Activated naive CD4-positive, alpha-beta T cell treated with anti-CD3 and anti-CD28 coated beads for 36 hours (primary cell): ENCODE measurements around the gene GBF1. TPM values are rescaled to one million over a fixed set of nuclear protein-coding genes. Genes with fewer than 3 reads are reported as not detected.

Experiments
- CTCF ChIA-PET: fragments of 350-600 bp; sonication (Branson Sonifier 250); formaldehyde crosslinking; loops from one replicate; lab custom pipeline; 2021; ENCODE audit warnings: antibody characterized with exemption; lab: Charles Lee
- DNase-seq: peaks from one replicate; pipeline ENCODE4 v3.0.0-alpha.2; 2020
- H3K27ac Mint-ChIP-seq: one replicate; pipeline ENCODE4 v1.8.0; 2021; ENCODE audit warnings: mild to moderate bottlenecking, mixed read lengths
- H3K27me3 Mint-ChIP-seq: one replicate; pipeline ENCODE4 v1.8.0; 2021; ENCODE audit warnings: low read depth, mixed read lengths
- H3K36me3 Mint-ChIP-seq: one replicate; pipeline ENCODE4 v1.8.0; 2021; ENCODE audit warnings: low read depth, mixed read lengths
- H3K4me1 Mint-ChIP-seq: one replicate; pipeline ENCODE4 v1.8.0; 2021; ENCODE audit warnings: low read depth, mixed read lengths
- H3K4me3 Mint-ChIP-seq: one replicate; pipeline ENCODE4 v1.8.0; 2021; ENCODE audit warnings: mild to moderate bottlenecking, moderate library complexity, mixed read lengths
- H3K9me3 Mint-ChIP-seq: one replicate; pipeline ENCODE4 v1.8.0; 2021; ENCODE audit warnings: mixed read lengths
- intact Hi-C: fragments of 100-400 bp; cut with micrococcal nuclease; formaldehyde crosslinking; loops from one replicate; pipeline ENCODE4 v1.15.1; 2023
- total RNA-seq, 2 experiments: library from RNA; stranded (reverse); gene quantifications; one replicate each; pipeline ENCODE4 v1.2.3, GENCODE V29; 2021

Gene GBF1
- total RNA-seq, 2 experiments from 2014 or later: 32.1 to 34.5 TPM

GRCh38 chr10:102254426-102254825 lies 9.1 kb downstream of the GBF1 start:
- no peak overlapping the region for H3K4me3 Mint-ChIP-seq
- intact Hi-C loops: no loop called here
- CTCF ChIA-PET: interaction anchor here (1.1 kb wide), 1 partner anchor 23 kb away, joined by 5 read pairs; no protein-coding TSS in a partner anchor
- H3K9me3 Mint-ChIP-seq: no peaks in the 10 kb centered on the region
- H3K27ac Mint-ChIP-seq: no peak overlapping the region
- DNase-seq: no peak
- H3K4me1 Mint-ChIP-seq: peaks cover 15% of the 10 kb centered on the region
- no peaks in the 10 kb centered on the region for H3K27me3 Mint-ChIP-seq
- H3K36me3 Mint-ChIP-seq: peaks cover 6% of the 10 kb centered on the region

GRCh38 chr10:102255404-102255803 lies 10.1 kb downstream of the GBF1 start:
- Mint-ChIP-seq H3K9me3 (no peaks in the 10 kb centered on the region), H3K4me3 (no peak overlapping the region), H3K27ac (no peak overlapping the region), H3K36me3 (peaks cover 10% of the 10 kb centered on the region), H3K27me3 (no peaks in the 10 kb centered on the region), H3K4me1 (peaks cover 14% of the 10 kb centered on the region)
- DNase-seq: no peak
- CTCF ChIA-PET: interaction anchor here (0.7 to 1.6 kb wide), 3 partner anchors 11 to 94 kb away, joined by 3 to 5 read pairs (median 3); no protein-coding TSS in a partner anchor
- intact Hi-C loops: no loop called here

- CTCF ChIA-PET: interaction anchor here (0.7 kb wide), 2 partner anchors 61 to 87 kb away, joined by 3 read pairs; no protein-coding TSS in a partner anchor
- H3K4me1 Mint-ChIP-seq: peaks cover 21% of the 10 kb centered on the region
Measured at GRCh38 chr10:102261196-102261595, 15.9 kb downstream of the GBF1 start.

GRCh38 chr10:102261842-102262241 lies 16.5 kb downstream of the GBF1 start:
- CTCF ChIA-PET: interaction anchor here (0.7 kb wide), 3 partner anchors 87 to 292 kb away, joined by 3 read pairs; no protein-coding TSS in a partner anchor
- DNase-seq: no peak
- no peaks in the 10 kb centered on the region for H3K27me3 Mint-ChIP-seq
- no peak overlapping the region for H3K4me3 Mint-ChIP-seq
- intact Hi-C loops: no loop called here
- H3K4me1 Mint-ChIP-seq: peaks cover 27% of the 10 kb centered on the region
- peaks cover 22% of the 10 kb centered on the region for H3K36me3 Mint-ChIP-seq
- H3K27ac Mint-ChIP-seq: no peak overlapping the region
- no peaks in the 10 kb centered on the region for H3K9me3 Mint-ChIP-seq

More at GRCh38 chr10:102261196-102261595, 15.9 kb downstream of the GBF1 start:
- H3K36me3 Mint-ChIP-seq: peaks cover 22% of the 10 kb centered on the region
- no peaks in the 10 kb centered on the region for H3K9me3 Mint-ChIP-seq
- H3K4me3 Mint-ChIP-seq: no peak overlapping the region
- no peak overlapping the region for H3K27ac Mint-ChIP-seq
- H3K27me3 Mint-ChIP-seq: no peaks in the 10 kb centered on the region
- DNase-seq: no peak
- intact Hi-C loops: no loop called here

GRCh38 chr10:102262744-102263370 lies 17.5 kb downstream of the GBF1 start:
- Mint-ChIP-seq H3K4me3 (no peak overlapping the region), H3K36me3 (peaks cover 25% of the 10 kb centered on the region), H3K9me3 (no peaks in the 10 kb centered on the region), H3K27me3 (no peaks in the 10 kb centered on the region), H3K27ac (no peak overlapping the region), H3K4me1 (peaks cover 37% of the 10 kb centered on the region)
- CTCF ChIA-PET: interaction anchor here (0.6 to 1.3 kb wide), 2 partner anchors 20 to 85 kb away, joined by 3 read pairs; no protein-coding TSS in a partner anchor
- intact Hi-C loops: no loop called here
- DNase-seq: no peak

- Mint-ChIP-seq H3K4me1 (peaks cover 49% of the 10 kb centered on the region), H3K27me3 (no peaks in the 10 kb centered on the region), H3K36me3 (peaks cover 29% of the 10 kb centered on the region), H3K4me3 (no peak overlapping the region), H3K9me3 (no peaks in the 10 kb centered on the region), H3K27ac (no peak overlapping the region)
- DNase-seq: no peak
- CTCF ChIA-PET: no interaction called here
- intact Hi-C loops: no loop called here
Measured at GRCh38 chr10:102264371-102264770, 19.0 kb downstream of the GBF1 start.

- CTCF ChIA-PET: interaction anchor here (0.6 to 1.8 kb wide), 11 partner anchors 11 to 1018 kb away, joined by 3 to 9 read pairs (median 3); no protein-coding TSS in a partner anchor
- H3K27ac Mint-ChIP-seq: peak overlapping the region; percentile 87
- H3K4me3 Mint-ChIP-seq: no peak overlapping the region
- DNase-seq: no peak
- H3K4me1 Mint-ChIP-seq: peaks cover 59% of the 10 kb centered on the region
- H3K36me3 Mint-ChIP-seq: peaks cover 17% of the 10 kb centered on the region
- no peaks in the 10 kb centered on the region for H3K9me3 Mint-ChIP-seq
- intact Hi-C loops: loop anchor here (1.0 kb wide), 2 partner anchors 17 to 21 kb away; partner anchors contain the start of gene GBF1
- H3K27me3 Mint-ChIP-seq: no peaks in the 10 kb centered on the region
Measured at GRCh38 chr10:102266670-102267069, 21.3 kb downstream of the GBF1 start.

GRCh38 chr10:102267748-102268147 lies 22.4 kb downstream of the GBF1 start:
- intact Hi-C loops: loop anchor here (1.0 kb wide), 4 partner anchors 16 to 127 kb away; partner anchors contain the start of gene GBF1
- H3K4me3 Mint-ChIP-seq: no peak overlapping the region

GRCh38 chr10:102268375-102268888 lies 23.1 kb downstream of the GBF1 start:
- H3K27me3 Mint-ChIP-seq: no peaks in the 10 kb centered on the region
- CTCF ChIA-PET: interaction anchor here (0.6 to 2.5 kb wide), 11 partner anchors 9 to 111 kb away, joined by 3 to 18 read pairs (median 3); no protein-coding TSS in a partner anchor
- DNase-seq: no peak
- intact Hi-C loops: loop anchor here (1.0 kb wide), 2 partner anchors 73 to 126 kb away; no protein-coding TSS in a partner anchor
- no peaks in the 10 kb centered on the region for H3K9me3 Mint-ChIP-seq
- H3K4me1 Mint-ChIP-seq: peaks cover 65% of the 10 kb centered on the region
- no peak overlapping the region for H3K4me3 Mint-ChIP-seq
- H3K36me3 Mint-ChIP-seq: peaks cover 12% of the 10 kb centered on the region
- peak overlapping the region; percentile 87 for H3K27ac Mint-ChIP-seq

More at GRCh38 chr10:102267748-102268147, 22.4 kb downstream of the GBF1 start:
- peak overlapping the region; percentile 87 for H3K27ac Mint-ChIP-seq
- peak; percentile 13 for DNase-seq
- no peaks in the 10 kb centered on the region for H3K27me3 Mint-ChIP-seq
- peaks cover 12% of the 10 kb centered on the region for H3K36me3 Mint-ChIP-seq
- H3K9me3 Mint-ChIP-seq: no peaks in the 10 kb centered on the region
- peaks cover 67% of the 10 kb centered on the region for H3K4me1 Mint-ChIP-seq
- CTCF ChIA-PET: interaction anchor here (0.6 to 2.3 kb wide), 9 partner anchors 10 to 112 kb away, joined by 3 to 18 read pairs (median 3); no protein-coding TSS in a partner anchor

GRCh38 chr10:102269017-102269416 lies 23.7 kb downstream of the GBF1 start:
- no peak for DNase-seq
- H3K4me1 Mint-ChIP-seq: peaks cover 68% of the 10 kb centered on the region
- intact Hi-C loops: no loop called here
- no peaks in the 10 kb centered on the region for H3K9me3 Mint-ChIP-seq
- peaks cover 12% of the 10 kb centered on the region for H3K36me3 Mint-ChIP-seq
- no peaks in the 10 kb centered on the region for H3K27me3 Mint-ChIP-seq
- H3K27ac Mint-ChIP-seq: peak overlapping the region; percentile 87
- CTCF ChIA-PET: interaction anchor here (1.9 to 2.5 kb wide), 3 partner anchors 15 to 81 kb away, joined by 5 to 18 read pairs (median 5); no protein-coding TSS in a partner anchor
- no peak overlapping the region for H3K4me3 Mint-ChIP-seq

- Mint-ChIP-seq H3K27me3 (no peaks in the 10 kb centered on the region), H3K9me3 (no peaks in the 10 kb centered on the region), H3K4me3 (no peak overlapping the region), H3K36me3 (peaks cover 6% of the 10 kb centered on the region), H3K4me1 (peaks cover 32% of the 10 kb centered on the region), H3K27ac (no peak overlapping the region)
- no peak for DNase-seq
- CTCF ChIA-PET: interaction anchor here (0.6 to 1.7 kb wide), 3 partner anchors 17 to 78 kb away, joined by 3 to 4 read pairs (median 3); no protein-coding TSS in a partner anchor
- intact Hi-C loops: no loop called here
Measured at GRCh38 chr10:102274062-102274461, 28.7 kb downstream of the GBF1 start.

- no peaks in the 10 kb centered on the region for H3K27me3 Mint-ChIP-seq
- no peak overlapping the region for H3K4me3 Mint-ChIP-seq
- no peaks in the 10 kb centered on the region for H3K9me3 Mint-ChIP-seq
- intact Hi-C loops: no loop called here
- peaks cover 4% of the 10 kb centered on the region for H3K36me3 Mint-ChIP-seq
- DNase-seq: no peak
- CTCF ChIA-PET: no interaction called here
- H3K27ac Mint-ChIP-seq: no peak overlapping the region
- H3K4me1 Mint-ChIP-seq: peaks cover 37% of the 10 kb centered on the region
Measured at GRCh38 chr10:102275343-102275742, 30.0 kb downstream of the GBF1 start.
